Suprapubic skin (tissue), 3 donors: ENCODE measurements around the gene IDH3A.

Source experiments
- CTCF ChIP-seq, 2 donors: fragments of 200-600 bp in 1 of 2; fragments of 450-650 bp in 1 of 2; sonication (generic) in 1 of 2; IDR thresholded peaks; one replicate each; pipeline ENCODE4 v1.5.1; 2016 to 2019; ENCODE audit warnings: antibody characterized with exemption in 2 of 2, mild to moderate bottlenecking in 1 of 2, moderate library complexity in 1 of 2
- EP300 ChIP-seq: sonication (generic); formaldehyde crosslinking; IDR thresholded peaks from one replicate; pipeline ENCODE4 v1.6.1; 2017; ENCODE audit warnings: antibody characterized with exemption

GRCh38 chr15:78204351-78205309 is 55.5 kb downstream of the IDH3A start:
- TF ChIP-seq EP300 = no peak
- no peak for TF ChIP-seq CTCF (IDR thresholded peaks at IDR 0.05)
